T-helper 17 cell (primary cell): Measurements from ENCODE around the gene ZNHIT6. TPM values are rescaled to one million over a fixed set of nuclear protein-coding genes. Genes with fewer than 3 reads are reported as not detected.
"Not testable (repeated sequence)": the region's sequence is repeated elsewhere in the genome, so short reads cannot be mapped to it uniquely, and the experiment has no call there.

ENCODE experiments used
- ATAC-seq: fragments of 150-1000 bp; cut with Tn5 transposase; 2 replicates; pipeline ENCODE4 v1.10.0; 2021; ENCODE audit warnings: mild to moderate bottlenecking, moderate library complexity
- DNase-seq, 3 donors: peaks; one replicate each; pipeline versions ENCODE4 v3.0.0 to v3.0.0-alpha.2; 2020 to 2021
- H3K9me3 ChIP-seq: one replicate; pipeline ENCODE4 v1.7.0; 2013; ENCODE audit warnings: low read length, mild to moderate bottlenecking; ENCODE audit not compliant: control insufficient read depth, poor library complexity, severe bottlenecking
- H3K27ac Mint-ChIP-seq: one replicate; pipeline ENCODE4 v1.8.0; 2022; ENCODE audit warnings: mild to moderate bottlenecking, moderate library complexity, mixed read lengths
- H3K27me3 Mint-ChIP-seq: one replicate; pipeline ENCODE4 v1.8.0; 2022; ENCODE audit warnings: mixed read lengths
- H3K36me3 Mint-ChIP-seq: one replicate; pipeline ENCODE4 v1.8.0; 2022; ENCODE audit warnings: low read depth, mixed read lengths
- H3K4me1 Mint-ChIP-seq: one replicate; pipeline ENCODE4 v1.8.0; 2022; ENCODE audit warnings: mild to moderate bottlenecking, mixed read lengths
- H3K4me3 Mint-ChIP-seq: one replicate; pipeline ENCODE4 v1.8.0; 2022; ENCODE audit warnings: mild to moderate bottlenecking, moderate library complexity, mixed read lengths
- total RNA-seq, 4 donors: library from RNA in 2 of 4; stranded (reverse) in 2 of 4; gene quantifications; one replicate each; pipeline ENCODE4 v1.2.3 and lab custom pipeline; 2022 to 2026

The ZNHIT6 gene
- total RNA-seq (10 to 100 TPM; 15.9 TPM), total RNA-seq (lab: John Stamatoyannopoulos, UW) (23.9 to 24.6 reads per million in 2 donors)

- H3K4me1 Mint-ChIP-seq: peaks cover 17% of the 10 kb centered on the region
- no peak within 1 kb of the TSS for H3K4me3 Mint-ChIP-seq
- H3K9me3 ChIP-seq: no peaks in the 10 kb centered on the region
- no peaks in the 10 kb centered on the region for H3K27me3 Mint-ChIP-seq
- no peak within 1 kb of the TSS for H3K27ac Mint-ChIP-seq
- DNase-seq (peak; percentile 70 to 79 (median 76)), ATAC-seq (peak; percentile 97)
- peaks cover 8% of the 10 kb centered on the region for H3K36me3 Mint-ChIP-seq
Observed at GRCh38 chr1:85707990-85708828, at the start of gene ZNHIT6. ZNHIT6 (minus strand) TSS chr1:85708433; CDS start chr1:85708284, 149 bp downstream.

DNA sequence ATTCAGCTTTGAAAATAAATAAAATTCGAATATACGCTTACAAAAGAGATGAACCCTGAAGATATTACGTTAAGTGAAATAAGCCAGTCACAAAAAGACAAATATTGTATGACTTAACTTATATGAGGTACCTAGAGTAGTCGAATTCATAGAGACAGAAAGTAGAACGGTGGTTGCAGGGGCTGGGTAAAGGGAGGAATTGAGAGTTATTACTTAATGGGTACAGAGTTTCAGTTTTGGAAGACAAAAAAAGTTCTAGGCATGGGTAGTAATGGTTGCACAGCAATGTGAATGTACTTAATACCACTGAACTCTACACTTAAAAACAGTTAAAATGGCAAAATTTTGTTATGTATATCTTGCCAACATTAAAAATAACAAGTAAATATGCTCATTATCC is 48.6 kb upstream of the ZNHIT6 start:
- no peak for ATAC-seq

GRCh38 chr1:85748120-85748519 is 39.9 kb upstream of the ZNHIT6 start:
- H3K36me3 Mint-ChIP-seq: no peaks in the 10 kb centered on the region
- peaks cover 11% of the 10 kb centered on the region for H3K27me3 Mint-ChIP-seq
- no peak overlapping the region for H3K4me3 Mint-ChIP-seq
- H3K27ac Mint-ChIP-seq: no peak overlapping the region
- no peaks in the 10 kb centered on the region for H3K9me3 ChIP-seq
- no peaks in the 10 kb centered on the region for H3K4me1 Mint-ChIP-seq
- no peak for DNase-seq
- no peak for ATAC-seq

More for the DNA sequence above, 48.6 kb upstream of the ZNHIT6 start:
- DNase-seq: no peak
- Mint-ChIP-seq H3K27me3 (no peaks in the 10 kb centered on the region), H3K4me3 (no peak overlapping the region), H3K36me3 (no peaks in the 10 kb centered on the region), H3K4me1 (no peaks in the 10 kb centered on the region), H3K27ac (no peak overlapping the region)
- no peaks in the 10 kb centered on the region for H3K9me3 ChIP-seq

DNA sequence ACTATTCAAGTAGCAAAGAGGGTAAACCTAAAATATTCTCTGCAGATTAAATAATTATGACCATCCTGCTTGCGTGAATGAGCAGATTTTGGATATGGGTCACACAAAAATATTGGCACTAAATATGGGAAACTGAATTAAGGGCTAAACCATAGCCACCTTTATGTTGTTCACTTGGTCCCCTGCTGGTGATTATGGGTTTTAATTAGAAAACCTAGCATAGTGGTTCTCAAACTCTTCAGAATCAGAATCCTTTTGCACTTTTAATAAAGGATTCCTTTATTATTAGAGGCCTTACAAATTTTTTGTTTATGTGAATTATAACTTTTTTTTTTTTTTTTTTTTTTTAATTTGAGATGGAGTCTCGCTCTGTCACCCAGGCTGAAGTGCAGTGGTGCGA is 38.5 kb upstream of the ZNHIT6 start:
- no peaks in the 10 kb centered on the region for H3K9me3 ChIP-seq
- Mint-ChIP-seq H3K27me3 (peaks cover 21% of the 10 kb centered on the region), H3K4me3 (no peak overlapping the region), H3K27ac (no peak overlapping the region), H3K36me3 (peaks cover 2% of the 10 kb centered on the region), H3K4me1 (no peaks in the 10 kb centered on the region)
- ATAC-seq (no peak), DNase-seq (no peak)

DNA sequence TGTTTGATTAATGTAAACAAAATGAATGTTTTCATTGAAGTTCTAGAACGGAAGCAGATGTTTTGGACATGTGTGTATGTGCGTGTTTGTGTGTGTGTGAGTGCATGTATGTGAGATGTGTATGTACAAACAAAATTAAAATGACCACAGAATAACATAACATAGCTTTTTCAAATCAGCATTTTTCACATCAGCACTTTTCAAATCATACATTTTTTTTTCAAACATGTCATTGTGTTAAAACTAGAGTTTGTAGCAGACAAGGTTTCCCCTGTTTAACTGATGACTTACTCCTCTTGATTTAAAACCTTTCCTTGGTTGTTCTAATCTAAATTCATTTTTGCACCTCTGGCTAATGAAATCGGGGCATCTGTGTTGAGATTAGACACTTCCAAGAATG is 35.6 kb upstream of the ZNHIT6 start:
- Mint-ChIP-seq H3K4me3 (no peak overlapping the region), H3K36me3 (peaks cover 2% of the 10 kb centered on the region), H3K27ac (no peak overlapping the region), H3K27me3 (peaks cover 33% of the 10 kb centered on the region), H3K4me1 (no peaks in the 10 kb centered on the region)
- no peaks in the 10 kb centered on the region for H3K9me3 ChIP-seq
- DNase-seq: no peak
- ATAC-seq: no peak

DNA sequence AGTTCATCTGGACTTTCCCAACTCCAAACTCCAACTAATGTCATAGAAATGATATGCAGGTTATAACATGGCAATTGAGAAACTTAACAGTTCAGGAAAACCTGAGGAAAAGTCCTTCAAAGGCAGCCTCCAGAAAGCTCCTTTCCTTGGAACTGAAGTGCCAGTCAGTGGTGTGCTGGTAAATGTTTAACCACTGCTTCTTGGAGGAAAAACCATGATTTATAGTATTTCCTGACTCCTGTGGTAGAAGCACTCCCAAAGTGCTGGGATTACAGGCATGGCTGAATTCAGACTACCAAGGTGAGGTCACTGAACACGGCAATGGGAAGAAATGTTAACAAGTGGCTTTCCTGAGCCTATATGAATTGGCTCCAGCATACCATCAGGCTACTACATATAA is 26.7 kb upstream of the ZNHIT6 start:
- no peak for ATAC-seq
- H3K36me3 Mint-ChIP-seq: no peaks in the 10 kb centered on the region

GRCh38 chr1:85718678-85719340 is 10.6 kb upstream of the ZNHIT6 start:
- DNase-seq (no peak), ATAC-seq (no peak)
- no peaks in the 10 kb centered on the region for H3K9me3 ChIP-seq
- Mint-ChIP-seq H3K27me3 (peaks cover 5% of the 10 kb centered on the region), H3K4me1 (no peaks in the 10 kb centered on the region), H3K27ac (no peak overlapping the region), H3K36me3 (peaks cover 5% of the 10 kb centered on the region), H3K4me3 (no peak overlapping the region)

More for the DNA sequence above, 26.7 kb upstream of the ZNHIT6 start:
- no peak overlapping the region for H3K27ac Mint-ChIP-seq
- no peaks in the 10 kb centered on the region for H3K9me3 ChIP-seq
- H3K4me1 Mint-ChIP-seq: no peaks in the 10 kb centered on the region
- DNase-seq: no peak
- no peak overlapping the region for H3K4me3 Mint-ChIP-seq
- H3K27me3 Mint-ChIP-seq: peaks cover 17% of the 10 kb centered on the region

DNA sequence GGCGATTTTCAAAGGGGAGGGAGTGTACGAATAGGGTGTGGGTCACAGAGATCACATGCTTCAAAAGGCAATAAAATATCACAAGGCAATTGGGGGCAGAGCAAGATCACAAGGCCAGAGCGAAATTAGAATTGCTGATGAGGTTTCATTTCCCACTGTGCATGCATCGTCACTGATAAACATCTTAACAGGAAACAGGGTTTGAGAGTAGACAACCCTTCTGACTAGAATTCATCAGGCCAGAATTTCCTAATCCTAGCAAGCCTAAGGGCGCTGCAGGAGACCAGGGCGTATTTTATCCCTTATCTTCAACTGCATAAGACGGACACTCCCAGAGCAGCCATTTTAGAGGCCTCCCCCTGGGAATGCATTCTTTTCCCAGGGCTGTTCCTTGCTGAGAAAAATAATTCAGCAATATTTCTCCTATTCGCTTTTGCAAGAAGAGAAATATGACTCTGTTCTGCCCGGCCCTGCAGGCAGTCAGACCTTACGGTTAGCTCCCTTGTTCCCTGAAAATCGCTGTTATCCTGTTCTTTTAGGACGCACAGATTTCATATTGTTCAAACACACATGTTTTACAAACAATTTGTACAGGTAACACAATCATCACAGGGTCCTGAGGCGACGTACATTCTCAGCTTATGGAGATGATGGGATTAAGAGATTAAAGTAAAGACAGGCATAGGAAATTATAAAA is 6.3 kb upstream of the ZNHIT6 start:
- H3K4me3 Mint-ChIP-seq, H3K36me3 Mint-ChIP-seq, DNase-seq, H3K27me3 Mint-ChIP-seq, H3K4me1 Mint-ChIP-seq, ATAC-seq, H3K9me3 ChIP-seq, H3K27ac Mint-ChIP-seq: not testable (repeated sequence)

GRCh38 chr1:85708829-85709227 is 595 bp upstream of the ZNHIT6 start:
- H3K36me3 Mint-ChIP-seq: peaks cover 5% of the 10 kb centered on the region
- no peak overlapping the region for H3K4me3 Mint-ChIP-seq
- no peak overlapping the region for H3K27ac Mint-ChIP-seq
- no peaks in the 10 kb centered on the region for H3K9me3 ChIP-seq
- no peak for DNase-seq
- peaks cover 14% of the 10 kb centered on the region for H3K4me1 Mint-ChIP-seq
- H3K27me3 Mint-ChIP-seq: no peaks in the 10 kb centered on the region
- ATAC-seq: no peak

DNA sequence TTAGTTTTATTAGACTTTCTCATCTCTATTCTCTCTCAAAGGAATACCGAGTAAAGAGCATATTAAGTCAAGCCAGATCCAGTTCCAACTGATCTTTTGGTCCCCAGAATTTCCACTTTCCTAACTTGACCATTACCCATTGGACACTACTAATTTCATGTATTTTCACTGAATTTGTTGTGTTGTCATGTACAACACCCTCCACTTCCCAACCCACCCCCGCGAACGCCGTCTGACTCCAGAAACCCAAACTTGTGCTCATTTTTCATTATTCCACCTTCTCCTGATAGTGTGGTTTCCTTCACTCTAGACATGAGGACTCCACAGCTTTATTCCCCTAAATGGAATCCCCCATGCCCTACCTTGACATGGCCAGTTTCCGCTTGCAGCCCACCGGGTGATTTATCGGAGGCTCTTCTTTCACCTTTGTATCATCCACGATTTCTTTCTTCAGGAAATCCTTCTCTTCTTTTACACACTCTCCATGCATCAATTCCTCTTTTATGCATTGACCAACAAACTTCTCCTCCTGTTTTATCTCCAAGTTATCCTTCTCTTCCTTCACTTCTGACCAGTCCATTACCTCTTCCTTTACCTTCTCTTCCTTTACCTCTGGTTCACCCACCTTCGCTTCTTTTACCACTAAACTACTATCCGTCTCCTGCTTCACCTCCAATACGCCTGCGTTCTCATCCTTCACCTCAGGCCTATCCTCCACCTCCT is 805 bp downstream of the ZNHIT6 start:
- peak; percentile 12 for ATAC-seq

DNA sequence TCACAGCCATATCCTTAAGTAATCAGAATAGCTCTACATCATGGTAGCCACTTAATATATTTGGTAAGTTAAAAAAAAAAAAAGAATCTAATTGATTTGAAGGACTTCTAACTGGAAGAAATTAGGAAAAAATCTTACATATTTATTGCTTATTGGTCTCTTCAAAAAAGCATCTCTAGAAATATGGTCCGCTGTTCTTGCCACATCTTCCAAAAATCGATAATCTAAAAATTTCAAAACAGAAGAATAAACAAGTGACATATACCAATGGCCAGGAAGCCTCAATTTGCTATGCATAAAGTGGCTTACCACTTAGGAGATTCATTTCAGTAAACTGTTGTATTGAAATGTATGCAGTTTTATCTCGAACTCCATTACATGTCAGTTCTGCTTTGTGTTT is 2.3 kb downstream of the ZNHIT6 start:
- Mint-ChIP-seq H3K27me3 (no peaks in the 10 kb centered on the region), H3K4me1 (peaks cover 23% of the 10 kb centered on the region), H3K36me3 (peaks cover 8% of the 10 kb centered on the region), H3K4me3 (peak overlapping the region; percentile 28), H3K27ac (no peak overlapping the region)
- DNase-seq (no peak), ATAC-seq (no peak)
- H3K9me3 ChIP-seq: no peaks in the 10 kb centered on the region

More for the DNA sequence above, 805 bp downstream of the ZNHIT6 start:
- Mint-ChIP-seq H3K36me3 (peaks cover 8% of the 10 kb centered on the region), H3K4me1 (peaks cover 21% of the 10 kb centered on the region), H3K27ac (no peak overlapping the region), H3K27me3 (no peaks in the 10 kb centered on the region), H3K4me3 (no peak overlapping the region)
- no peak for DNase-seq
- no peaks in the 10 kb centered on the region for H3K9me3 ChIP-seq

DNA sequence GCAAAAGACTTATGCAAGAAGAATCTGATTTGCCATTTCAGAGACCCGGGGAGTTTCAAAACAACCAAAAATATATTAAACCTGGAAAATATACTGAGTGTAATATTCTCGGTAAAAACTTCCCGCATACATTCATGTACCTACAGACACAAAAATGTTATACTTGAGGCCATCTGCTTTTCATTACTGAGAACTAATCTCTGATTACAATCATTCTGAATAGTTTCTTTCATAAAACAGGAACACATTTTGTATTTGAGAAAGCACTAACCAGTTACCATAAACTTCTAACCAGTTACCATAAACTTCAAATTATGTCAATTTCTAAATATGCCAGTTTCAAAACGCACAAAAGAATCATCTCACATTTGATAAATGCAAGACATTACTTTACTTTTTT is 7.8 kb downstream of the ZNHIT6 start:
- no peaks in the 10 kb centered on the region for H3K9me3 ChIP-seq
- H3K4me1 Mint-ChIP-seq: peaks cover 24% of the 10 kb centered on the region
- ATAC-seq (no peak), DNase-seq (no peak)
- H3K4me3 Mint-ChIP-seq: no peak overlapping the region
- peaks cover 9% of the 10 kb centered on the region for H3K36me3 Mint-ChIP-seq
- H3K27ac Mint-ChIP-seq: no peak overlapping the region
- H3K27me3 Mint-ChIP-seq: no peaks in the 10 kb centered on the region

- no peak for DNase-seq
- Mint-ChIP-seq H3K36me3 (peaks cover 8% of the 10 kb centered on the region), H3K4me3 (no peak overlapping the region), H3K27ac (no peak overlapping the region), H3K4me1 (peaks cover 22% of the 10 kb centered on the region), H3K27me3 (no peaks in the 10 kb centered on the region)
- ATAC-seq: no peak
- H3K9me3 ChIP-seq: no peaks in the 10 kb centered on the region
Observed at GRCh38 chr1:85697895-85698294, 10.3 kb downstream of the ZNHIT6 start.
